ENCODE data around the gene FAM217B. TPM values are rescaled to one million over a fixed set of nuclear protein-coding genes. Genes with fewer than 3 reads are reported as not detected.

The FAM217B gene
- total RNA-seq, 4 donors from 2014 or later, result 3.7 to 16.6 (median 5.7) TPM

DNA sequence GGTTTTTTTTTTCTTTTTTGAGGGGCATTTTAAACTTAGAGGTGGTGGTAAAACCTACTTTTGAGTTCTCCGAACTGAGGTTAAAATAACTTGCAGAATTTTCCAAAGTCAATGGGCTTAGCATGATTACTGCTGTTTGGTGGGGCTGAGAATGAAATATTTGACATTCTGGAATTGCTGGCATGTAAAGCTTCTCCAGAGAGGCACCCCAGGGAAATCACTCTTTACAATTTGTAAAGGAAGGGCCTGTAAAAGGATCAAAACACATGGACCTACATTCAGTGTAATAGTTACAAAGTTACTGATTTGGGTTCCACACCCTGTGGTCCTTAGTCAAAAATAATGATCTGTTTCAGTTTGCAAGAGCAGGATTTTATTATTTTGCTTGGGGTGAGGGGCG is 5.5 kb downstream of the FAM217B start:
- no peak for ATAC-seq (ENCODE audit: low FRiP score)
- no peak for DNase-seq (ENCODE audit: low spot score)
- no peak for TF ChIP-seq CTCF (IDR thresholded peaks at IDR 0.05)

GRCh38 chr20:59947376-59947775 is 7.2 kb downstream of the FAM217B start:
- no peak for TF ChIP-seq CTCF (IDR thresholded peaks at IDR 0.05)
- ATAC-seq (ENCODE audit: low FRiP score) (no peak), DNase-seq (ENCODE audit: low spot score) (no peak)

GRCh38 chr20:59948212-59948611 is 8.0 kb downstream of the FAM217B start:
- DNase-seq (ENCODE audit: low spot score) (no peak), ATAC-seq (ENCODE audit: low FRiP score) (no peak)
- no peak for TF ChIP-seq CTCF (IDR thresholded peaks at IDR 0.05)

- no peak for TF ChIP-seq CTCF (IDR thresholded peaks at IDR 0.05)
- DNase-seq (ENCODE audit: low spot score) (no peak), ATAC-seq (ENCODE audit: low FRiP score) (no peak)
These were observed 8.9 kb downstream of the FAM217B start for GRCh38 chr20:59948828-59949720.

DNA sequence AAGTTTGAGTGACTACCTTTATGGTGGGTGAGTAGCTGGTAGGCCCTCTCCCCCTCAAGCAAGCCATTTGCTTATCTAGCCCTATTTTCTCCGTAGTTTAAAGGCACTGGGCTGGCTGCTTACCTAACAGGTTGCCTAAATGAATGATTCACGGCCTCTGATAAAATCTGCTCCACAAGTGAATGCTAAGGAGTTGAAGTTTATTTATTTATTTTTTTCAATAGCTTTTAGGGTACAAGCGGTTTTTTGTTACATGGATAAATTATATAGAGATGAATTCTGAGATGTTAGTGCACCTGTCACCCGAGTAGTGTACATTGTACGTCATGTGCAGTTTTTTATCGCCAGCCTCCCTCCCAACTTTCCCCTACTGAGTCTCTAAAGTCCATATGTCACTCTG is 9.7 kb downstream of the FAM217B start:
- ATAC-seq (ENCODE audit: low FRiP score), result no peak
- no peak for TF ChIP-seq CTCF (IDR thresholded peaks at IDR 0.05)

GRCh38 chr20:59954718-59955117 is 14.5 kb downstream of the FAM217B start:
- no peak for TF ChIP-seq CTCF (IDR thresholded peaks at IDR 0.05)
- ATAC-seq (ENCODE audit: low FRiP score) (no peak), DNase-seq (ENCODE audit: low spot score) (no peak)

More for the DNA sequence above, 9.7 kb downstream of the FAM217B start:
- DNase-seq (ENCODE audit: low spot score), result no peak
